ENCODE results near the gene THUMPD3. TPM values are rescaled to one million over a fixed set of nuclear protein-coding genes. Genes with fewer than 3 reads are reported as not detected.

Gene THUMPD3
- total RNA-seq, 1 donor from 2014 or later: 60.2 TPM

Other genes starting within 250 kb of the THUMPD3 start
- gene SRGAP3, start 113.4 kb upstream of the THUMPD3 start, total RNA-seq: 74.3 TPM
- 50.2 TPM for gene SETD5, start 34.6 kb downstream of the THUMPD3 start, total RNA-seq
- 29.5 TPM for gene LHFPL4, start 190.8 kb downstream of the THUMPD3 start, total RNA-seq